Measurements from ENCODE around the gene PLCD4. TPM values are rescaled to one million over a fixed set of nuclear protein-coding genes. Genes with fewer than 3 reads are reported as not detected.

Gene PLCD4
- total RNA-seq, 3 donors from 2014 or later = 1.2 to 41.2 (median 2.2) TPM

GRCh38 chr2:218662827-218663226 is 55.1 kb downstream of the PLCD4 start:
- no peak for TF ChIP-seq CTCF (IDR thresholded peaks at IDR 0.05)
- no peak for ATAC-seq
- Histone ChIP-seq H3K36me3 (ENCODE audit: low read depth) (peaks cover 20% of the 10 kb centered on the region), H3K4me1 (ENCODE audit: low read depth) (peaks cover 3% of the 10 kb centered on the region), H3K9me3 (no peaks in the 10 kb centered on the region), H3K4me3 (no peak overlapping the region)
- intact Hi-C loops (cut with DNase I, micrococcal nuclease) = no loop called here
- DNase-seq = no peak

DNA sequence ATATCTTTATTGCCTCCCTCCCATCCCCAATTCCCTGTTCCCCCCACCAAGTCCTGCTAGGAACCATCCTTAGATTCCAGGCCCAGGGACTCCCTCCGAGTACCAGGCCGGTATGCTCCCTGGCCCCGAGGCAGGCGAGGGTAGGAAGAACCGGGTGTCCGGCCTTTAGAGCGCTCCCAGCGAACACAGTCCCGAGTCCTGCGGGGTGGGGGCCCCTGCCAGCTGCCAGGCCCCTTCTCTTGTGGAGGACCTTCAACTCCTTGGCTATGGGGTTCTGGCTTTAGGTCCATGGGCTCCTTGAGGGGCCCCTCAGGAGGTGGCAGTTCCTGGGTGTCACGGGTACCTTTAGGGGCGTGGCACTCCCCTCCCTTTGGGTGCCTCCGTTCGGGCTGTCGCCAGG is 56.2 kb downstream of the PLCD4 start:
- peaks cover 20% of the 10 kb centered on the region for H3K36me3 ChIP-seq (ENCODE audit: low read depth)
- no peak for DNase-seq
- H3K4me3 ChIP-seq = no peak overlapping the region
- no peak for ATAC-seq
- peaks cover 3% of the 10 kb centered on the region for H3K4me1 ChIP-seq (ENCODE audit: low read depth)
- no peak for TF ChIP-seq CTCF (IDR thresholded peaks at IDR 0.05)
- no peaks in the 10 kb centered on the region for H3K9me3 ChIP-seq
- intact Hi-C loops (cut with DNase I, micrococcal nuclease) = no loop called here

- ATAC-seq = no peak
These were observed 57.0 kb downstream of the PLCD4 start for GRCh38 chr2:218664653-218665052.

GRCh38 chr2:218671097-218671653 is 63.5 kb downstream of the PLCD4 start:
- DNase-seq (no peak), ATAC-seq (peak; percentile 63)
- Histone ChIP-seq H3K9me3 (no peaks in the 10 kb centered on the region), H3K36me3 (ENCODE audit: low read depth) (no peaks in the 10 kb centered on the region), H3K4me1 (ENCODE audit: low read depth) (peaks cover 8% of the 10 kb centered on the region), H3K4me3 (peak overlapping the region; percentile 63)
- intact Hi-C loops (cut with DNase I, micrococcal nuclease) = no loop called here
- TF ChIP-seq CTCF (IDR thresholded peaks at IDR 0.05) = no peak

More at GRCh38 chr2:218664653-218665052, 57.0 kb downstream of the PLCD4 start:
- Histone ChIP-seq H3K9me3 (no peaks in the 10 kb centered on the region), H3K4me3 (no peak overlapping the region), H3K4me1 (ENCODE audit: low read depth) (peaks cover 3% of the 10 kb centered on the region), H3K36me3 (ENCODE audit: low read depth) (peaks cover 20% of the 10 kb centered on the region)
- DNase-seq = no peak
- no peak for TF ChIP-seq CTCF (IDR thresholded peaks at IDR 0.05)
- intact Hi-C loops (cut with DNase I, micrococcal nuclease) = no loop called here

DNA sequence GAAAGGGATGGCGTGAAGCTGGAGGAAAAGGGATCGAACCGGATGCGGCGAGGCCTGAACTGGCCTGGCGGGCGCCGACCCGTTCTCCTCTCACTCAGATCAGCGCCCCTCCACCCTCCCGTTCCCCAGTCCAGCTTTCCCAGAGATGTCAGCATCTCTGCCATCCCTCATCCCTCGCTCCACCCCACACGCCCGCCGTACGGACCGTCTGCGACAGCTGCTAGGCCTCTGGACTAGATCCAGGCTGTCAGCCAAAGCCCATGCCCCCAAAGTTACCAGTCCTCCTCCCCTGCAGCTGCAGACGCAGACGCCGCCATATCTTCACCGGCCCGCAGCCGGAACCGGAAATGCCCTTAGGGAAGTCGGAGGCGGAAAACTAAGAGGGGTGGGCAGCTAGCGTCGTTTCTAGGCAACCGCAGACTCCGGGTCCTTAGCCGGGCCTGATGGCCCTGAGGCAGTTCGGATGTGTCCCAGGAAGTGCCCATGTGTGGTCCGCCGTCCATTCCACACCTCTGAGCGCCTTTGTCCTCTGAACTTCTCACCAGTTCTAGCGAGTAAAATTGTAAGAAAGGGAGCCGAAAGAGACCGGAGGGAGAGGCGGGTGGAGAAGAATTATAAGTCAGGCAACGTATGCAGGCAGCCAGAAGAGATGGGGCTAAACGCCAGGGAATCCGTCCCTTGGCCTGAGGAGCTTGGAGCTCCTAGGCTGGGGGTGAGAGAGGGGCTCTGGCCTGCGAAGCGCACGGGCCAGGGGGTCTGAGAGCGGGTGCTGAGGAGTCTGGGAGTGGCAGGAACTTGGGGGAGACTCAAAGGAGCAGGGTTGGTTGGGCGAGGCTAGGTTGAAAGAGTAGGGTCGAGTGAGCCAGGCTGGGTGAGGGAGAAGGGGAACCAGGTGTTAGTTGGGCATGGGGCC is 64.2 kb downstream of the PLCD4 start, which contains the start of the genes RNF25 and STK36:
Gene RNF25 (minus strand): TSS at position 349 of the 913 bp plus-strand sequence. CDS start 32 bp downstream, at position 317.
Gene STK36 (plus strand): TSS at position 433 of the 913 bp plus-strand sequence. CDS start 744 bp downstream, outside the sequence.
- intact Hi-C loops (cut with DNase I, micrococcal nuclease) = no loop called here
- ATAC-seq (peak; percentile 98), DNase-seq (peak; percentile 83 to 90 (median 85))
- peak within 1 kb of the TSS; percentile 63 for H3K4me3 ChIP-seq
- TF ChIP-seq CTCF (IDR thresholded peaks at IDR 0.05) = no peak
- no peaks in the 10 kb centered on the region for H3K9me3 ChIP-seq
- H3K36me3 ChIP-seq (ENCODE audit: low read depth) = no peaks in the 10 kb centered on the region
- H3K4me1 ChIP-seq (ENCODE audit: low read depth) = peaks cover 8% of the 10 kb centered on the region

Measured in mucosa of descending colon (tissue), 3 donors.